8988T (cell line): ENCODE data around the gene FAM83F.
A peak's percentile ranks its signal among the peaks of the same experiment; 100 is the strongest.
"Not testable (repeated sequence)": the region's sequence is repeated elsewhere in the genome, so short reads cannot be mapped to it uniquely, and the experiment has no call there.

Experiments
- DNase-seq: peaks from one replicate; pipeline ENCODE4 v3.0.0; 2011

FAM83F gene

GRCh38 chr22:40019100-40019499, 24.3 kb downstream of the FAM83F start:
- DNase-seq, result no peak

DNA sequence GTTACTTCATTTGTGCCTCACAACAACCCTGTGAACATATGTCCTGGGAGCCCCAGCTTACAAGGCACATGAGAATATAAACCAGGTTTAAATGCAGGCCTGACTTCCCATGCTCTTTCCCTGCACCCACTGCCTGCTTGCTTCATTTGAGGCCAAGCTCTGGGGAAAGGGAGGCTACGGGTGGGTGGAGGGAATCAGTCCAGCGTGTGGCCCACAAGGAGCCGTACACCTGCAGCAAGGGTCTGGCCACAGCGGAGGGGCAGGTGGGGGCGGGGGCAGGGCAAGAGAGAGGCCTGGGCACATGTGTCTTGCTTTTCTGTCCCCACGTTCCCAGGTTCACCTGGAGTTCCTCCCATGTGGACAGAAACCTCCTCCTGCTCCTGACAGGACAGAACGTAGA, 26.2 kb downstream of the FAM83F start:
- no peak for DNase-seq

DNA sequence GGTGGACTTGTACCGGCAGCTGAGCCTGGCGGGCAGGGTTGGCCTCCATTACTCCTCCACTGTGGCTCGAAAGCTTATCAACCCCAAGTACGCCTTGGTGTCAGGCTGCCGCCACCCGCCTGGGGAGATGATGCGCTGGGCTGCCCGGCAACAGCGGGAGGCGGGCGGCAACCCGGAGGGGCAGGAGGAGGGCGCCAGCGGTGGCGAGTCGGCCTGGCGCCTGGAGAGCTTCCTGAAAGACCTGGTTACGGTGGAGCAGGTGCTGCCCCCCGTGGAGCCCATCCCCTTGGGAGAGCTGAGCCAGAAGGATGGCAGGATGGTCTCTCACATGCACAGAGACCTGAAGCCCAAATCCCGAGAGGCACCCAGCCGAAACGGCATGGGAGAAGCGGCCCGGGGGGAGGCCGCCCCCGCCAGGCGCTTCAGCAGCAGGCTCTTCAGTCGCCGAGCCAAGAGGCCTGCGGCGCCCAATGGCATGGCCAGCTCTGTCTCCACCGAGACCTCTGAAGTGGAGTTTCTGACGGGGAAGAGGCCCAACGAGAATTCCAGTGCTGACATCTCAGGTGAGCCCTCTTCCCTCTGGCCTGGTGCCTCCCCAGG, 26.7 kb downstream of the FAM83F start:
- no peak for DNase-seq

DNA sequence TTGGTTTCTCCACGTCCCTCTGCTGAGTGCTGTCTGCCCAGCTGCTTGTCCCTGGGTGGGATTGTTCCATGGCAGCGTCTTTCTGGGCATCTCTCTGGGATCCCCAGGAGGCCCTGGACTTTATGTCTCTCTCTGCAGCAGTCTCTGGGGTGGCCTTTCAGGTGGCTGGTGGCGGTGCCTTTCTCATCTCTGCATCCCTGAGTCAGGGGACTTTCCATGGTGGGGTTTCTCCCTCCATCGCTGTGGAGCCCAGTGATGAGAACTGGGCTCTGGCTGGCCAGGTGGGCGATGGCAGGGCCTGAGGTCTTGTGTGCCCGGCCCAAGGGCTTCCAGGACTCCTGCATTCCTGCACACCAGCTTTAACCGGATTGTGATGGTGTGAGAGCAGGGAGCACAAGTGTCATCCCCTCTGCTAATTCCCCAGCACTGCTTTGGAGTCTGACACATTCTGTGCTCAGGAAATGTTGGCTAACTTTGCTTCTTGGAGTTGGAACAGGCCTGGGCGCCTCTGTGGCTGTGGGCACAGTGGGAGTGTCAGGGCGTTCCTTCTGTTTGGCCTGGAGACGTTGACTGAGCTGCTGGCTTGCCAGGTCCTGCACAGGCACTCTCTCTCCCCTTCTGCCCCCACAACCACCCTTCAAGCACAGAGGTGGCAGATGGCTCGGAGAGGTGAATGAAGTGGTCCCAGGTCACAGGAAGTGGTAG, 27.9 kb downstream of the FAM83F start:
- no peak for DNase-seq

DNA sequence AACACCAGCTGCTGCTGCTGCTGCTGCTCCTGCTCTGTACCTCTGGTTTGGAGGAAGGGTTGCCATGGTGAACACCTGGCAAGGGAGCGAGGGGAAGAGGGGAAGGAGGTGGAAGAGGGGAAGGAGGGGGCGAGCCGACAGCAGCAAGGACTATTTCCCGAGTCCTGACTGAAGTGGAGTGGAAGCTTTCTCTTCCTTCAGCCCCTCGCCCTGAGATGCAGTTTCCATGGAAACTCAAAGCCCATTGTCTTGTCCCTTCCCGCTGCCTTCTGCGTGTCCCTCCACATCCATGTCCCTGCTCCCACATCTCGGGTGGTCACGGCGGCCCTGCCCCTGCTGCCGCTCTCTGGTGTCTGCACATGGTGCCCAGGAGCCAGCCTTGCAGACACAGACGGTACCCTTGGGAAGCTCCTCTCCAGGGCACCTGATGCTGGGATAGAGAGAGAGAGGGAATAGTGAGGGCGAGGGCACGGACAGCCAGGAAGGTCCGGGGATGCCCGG, 28.6 kb downstream of the FAM83F start:
- no peak for DNase-seq

GRCh38 chr22:40024201-40025061, 29.7 kb downstream of the FAM83F start:
- peak; percentile 91 for DNase-seq

GRCh38 chr22:40025062-40025379, 30.3 kb downstream of the FAM83F start:
- DNase-seq, result not testable (repeated sequence)

- no peak for DNase-seq
These were observed 31.1 kb downstream of the FAM83F start for GRCh38 chr22:40025856-40026255.

DNA sequence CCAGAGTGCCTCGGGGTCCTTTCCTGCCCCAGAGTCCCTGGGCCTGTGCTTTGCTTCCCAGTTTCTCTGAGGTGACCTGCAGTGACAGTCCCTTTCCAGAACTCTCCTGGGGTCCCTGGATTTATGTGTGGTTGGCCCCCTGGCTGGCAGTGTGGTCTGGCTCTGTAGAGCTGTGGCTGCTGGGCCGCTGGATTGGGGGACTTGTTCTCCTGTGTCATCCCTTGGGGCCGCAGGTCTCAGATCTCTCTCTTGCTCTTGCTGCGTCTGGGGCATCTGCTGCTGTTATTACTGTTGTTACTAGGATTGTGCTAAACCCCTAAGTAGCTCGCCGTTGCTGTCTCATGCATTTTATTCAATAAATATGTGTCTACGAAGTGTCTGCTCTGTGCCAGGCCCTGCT, 31.9 kb downstream of the FAM83F start:
- no peak for DNase-seq

- no peak for DNase-seq
These were observed 32.7 kb downstream of the FAM83F start for GRCh38 chr22:40027191-40028097.

DNA sequence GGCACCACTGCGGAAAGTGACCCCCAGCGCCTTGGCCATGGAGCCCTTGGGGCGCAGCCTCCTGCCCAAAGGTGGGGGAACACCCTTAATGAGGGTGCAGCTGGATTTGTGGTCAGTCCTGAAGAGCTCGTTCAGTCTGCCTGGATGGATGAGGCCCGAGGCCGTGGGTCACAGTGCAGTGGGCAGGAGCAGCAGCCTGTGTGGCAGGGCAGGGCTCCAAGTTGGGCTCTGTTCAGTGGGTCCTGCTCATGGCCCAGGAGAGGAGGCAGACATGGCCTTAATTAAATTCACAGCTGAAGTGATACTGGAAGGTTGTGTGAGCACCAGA, 33.3 kb downstream of the FAM83F start:
- DNase-seq, result no peak

- no peak for DNase-seq
These were observed 34.6 kb downstream of the FAM83F start for GRCh38 chr22:40029189-40029890.

- DNase-seq, result no peak
These were observed 35.4 kb downstream of the FAM83F start for GRCh38 chr22:40030026-40030757.

- no peak for DNase-seq
These were observed 36.0 kb downstream of the FAM83F start for GRCh38 chr22:40030758-40031095.

GRCh38 chr22:40031766-40032470, 37.2 kb downstream of the FAM83F start:
- no peak for DNase-seq

GRCh38 chr22:40033586-40034380, 39.0 kb downstream of the FAM83F start:
- DNase-seq, result no peak

GRCh38 chr22:40035351-40035750, 40.6 kb downstream of the FAM83F start:
- no peak for DNase-seq

- DNase-seq, result no peak
These were observed 41.4 kb downstream of the FAM83F start for GRCh38 chr22:40036126-40036525.

DNA sequence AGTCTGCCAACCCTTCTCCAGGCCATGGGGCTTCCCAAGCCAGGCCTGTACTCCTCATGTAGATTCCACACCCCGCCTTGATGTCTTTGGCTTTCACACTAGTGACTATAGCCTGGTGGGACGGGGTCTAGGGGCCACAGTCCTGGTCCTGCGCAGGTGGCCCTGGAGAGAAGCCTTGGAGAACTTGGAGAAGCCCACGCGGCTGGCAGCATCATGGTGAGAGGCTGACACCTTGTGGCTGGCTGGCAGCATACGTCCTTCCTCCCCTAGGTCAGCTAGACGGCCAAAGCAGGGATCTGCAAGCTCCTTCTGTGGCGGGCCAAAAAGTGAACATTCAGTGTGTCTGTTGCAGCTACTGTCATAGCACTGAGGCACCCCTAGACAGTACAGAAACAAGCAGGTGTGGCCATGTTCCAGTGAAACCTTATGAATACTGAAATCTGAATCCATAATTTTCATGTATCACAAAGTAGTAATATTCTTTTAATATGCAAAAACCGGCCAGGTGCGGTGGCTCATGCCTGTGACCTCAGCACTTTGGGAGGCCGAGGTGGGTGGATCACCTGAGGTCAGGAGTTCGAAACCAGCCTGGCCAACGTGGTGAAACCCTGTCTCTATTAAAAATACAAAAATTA, 42.0 kb downstream of the FAM83F start:
- peak; percentile 63 for DNase-seq

DNA sequence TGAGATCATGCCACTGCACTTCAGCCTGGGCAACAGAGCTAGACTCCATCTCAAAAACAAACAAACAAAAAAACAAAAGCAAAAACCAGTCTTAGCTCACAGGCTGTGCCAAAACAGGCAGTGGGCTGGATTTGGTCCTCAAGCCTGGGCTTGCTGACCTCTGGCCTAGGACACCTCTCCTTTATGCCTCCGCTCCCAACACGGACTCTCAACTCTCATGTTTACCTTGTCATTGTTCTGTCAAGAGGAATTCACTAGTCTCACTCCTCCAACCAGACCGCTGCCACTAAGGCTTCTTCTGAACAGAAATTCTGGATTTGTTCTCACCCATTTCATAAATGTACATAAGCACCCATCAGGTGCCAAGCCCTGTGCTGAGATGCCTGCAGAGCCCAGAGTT, 42.6 kb downstream of the FAM83F start:
- no peak for DNase-seq
